Sigmoid colon (tissue), 7 donors: Measurements from ENCODE around the gene WDR83. TPM values are rescaled to one million over a fixed set of nuclear protein-coding genes. Genes with fewer than 3 reads are reported as not detected.

Source experiments
- DNase-seq: peaks from one replicate; pipeline ENCODE4 v3.0.0-alpha.2; 2019
- H3K27ac ChIP-seq, 4 donors: fragments of 200-600 bp; sonication (generic); one replicate each; pipeline ENCODE4 v1.5.1; 2016 to 2019; ENCODE audit warnings: mild to moderate bottlenecking in 1 of 4
- H3K27me3 ChIP-seq, 3 donors: fragments of 200-600 bp; sonication (generic); one replicate each; pipeline ENCODE4 v1.5.1; 2019; ENCODE audit warnings: mild to moderate bottlenecking in 1 of 3
- H3K36me3 ChIP-seq, 4 donors: fragments of 200-600 bp; sonication (generic); one replicate each; pipeline ENCODE4 v1.5.1; 2016 to 2019
- H3K4me1 ChIP-seq, 4 donors: fragments of 200-600 bp; sonication (generic); one replicate each; pipeline ENCODE4 v1.5.1; 2017 to 2019
- H3K4me3 ChIP-seq, 4 donors: fragments of 200-600 bp; sonication (generic); one replicate each; pipeline ENCODE4 v1.5.1; 2017 to 2019; ENCODE audit warnings: mild to moderate bottlenecking in 2 of 4, moderate library complexity in 1 of 4
- H3K9me3 ChIP-seq, 4 donors: fragments of 200-600 bp in 3 of 4; sonication (generic) in 3 of 4; one replicate each; pipeline versions ENCODE4 v1.5.1 to v1.6.1; 2013 to 2019
- EP300 ChIP-seq, 4 donors: sonication (generic); formaldehyde crosslinking; IDR thresholded peaks; one replicate each; pipeline ENCODE4 v1.6.1; 2017; ENCODE audit warnings: antibody characterized with exemption in 4 of 4
- POLR2A ChIP-seq, 2 donors: fragments of 450-650 bp; IDR thresholded peaks; one replicate each; pipeline ENCODE4 v1.6.1; 2016; ENCODE audit warnings: antibody characterized with exemption in 2 of 2, mild to moderate bottlenecking in 2 of 2, moderate library complexity in 2 of 2
- POLR2AphosphoS5 ChIP-seq, 4 donors: sonication (generic); formaldehyde crosslinking; IDR thresholded peaks; one replicate each; pipeline ENCODE4 v1.6.1; 2017; ENCODE audit warnings: antibody characterized with exemption in 4 of 4
- WGBS, 2 donors: extraction: QIAGEN DNeasy Blood & Tissue Kit; methylation state at CpG; one replicate each; pipeline ENCODE4 v1.1.7; 2013; 5-methylcytosine and 5-hydroxymethylcytosine counted together
- intact Hi-C: fragments of 100-400 bp; cut with DNase I; formaldehyde crosslinking; loops from one replicate; pipeline ENCODE4 v1.15.1; 2023
- polyA plus RNA-seq, 3 donors: library from polyadenylated mRNA; stranded (reverse); fragments of 200-250 nt; gene quantifications; one replicate each; pipeline ENCODE4 v1.2.3, GENCODE V29; 2013
- total RNA-seq, 4 donors: library from RNA; depleted of rRNA; stranded (reverse); fragments of >200 nt; gene quantifications; one replicate each; pipeline ENCODE4 v1.1.0, GENCODE V29; 2016
- TF ChIP-seq, protein P1 (sequence below), 4 experiments: fragments of 450-650 bp in 3 of 4; fragments of 200-600 bp in 1 of 4; IDR thresholded peaks; one replicate each; pipeline ENCODE4 v1.5.1; 2016 to 2019; ENCODE audit warnings: antibody characterized with exemption in 4 of 4, mild to moderate bottlenecking in 3 of 4, moderate library complexity in 2 of 4
- donor health status: healthy with polysubstance abuse.
- donor health status: Bipolar disorder and iron deficiency.
- donor health status: healthy.

Gene WDR83
- total and polyA plus RNA-seq, 7 donors: 7.8 to 13.4 (median 11.0) TPM

DNA sequence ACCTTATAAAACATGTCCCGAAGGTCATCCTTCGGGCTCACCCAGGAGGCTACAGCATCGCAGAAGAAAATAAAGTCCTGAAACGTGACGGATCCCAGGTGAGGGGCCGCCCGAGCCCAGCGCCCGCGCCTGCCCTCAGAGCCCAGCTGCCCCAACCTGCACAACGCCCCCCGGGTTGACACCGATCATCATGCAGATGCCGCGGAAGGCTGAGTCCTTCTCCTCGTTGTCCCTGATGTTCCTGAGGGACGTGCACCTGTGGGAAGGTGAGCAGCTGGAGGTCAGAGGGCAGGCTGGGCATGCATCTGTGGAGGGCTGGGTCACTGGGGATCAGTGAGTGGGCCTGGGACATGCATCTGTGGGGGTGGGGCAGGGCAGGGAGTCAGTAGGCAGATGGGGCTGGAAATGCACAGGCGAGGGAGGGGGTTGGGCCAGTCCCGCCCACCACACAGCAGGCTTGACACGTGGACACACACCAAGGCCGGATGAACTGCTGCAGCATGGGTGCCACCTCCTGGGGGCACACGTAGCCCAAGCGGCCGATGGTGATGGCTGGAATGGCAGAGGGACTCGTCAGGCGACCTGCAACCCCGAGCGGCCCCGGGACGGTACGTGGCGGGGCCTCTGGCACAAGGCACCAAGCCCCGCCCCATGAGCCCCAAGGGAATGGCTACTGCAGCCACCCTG is 35.1 kb downstream of the WDR83 start:
- Histone ChIP-seq H3K4me3 (no peak overlapping the region), H3K27ac (no peak overlapping the region), H3K36me3 (peaks cover 56 to 82% (median 68%) of the 10 kb centered on the region in 4 donors), H3K27me3 (no peaks in the 10 kb centered on the region), H3K4me1 (peaks cover 0 to 7% (median 5%) of the 10 kb centered on the region in 4 donors), H3K9me3 (no peaks in the 10 kb centered on the region)
- intact Hi-C loops: no loop called here
- no peak for DNase-seq
- WGBS, 2 donors: 92 to 93% methylated on average over 33 of the region's 33 CpGs
- TF ChIP-seq EP300 (IDR thresholded peaks at IDR 0.05): no peak

DNA sequence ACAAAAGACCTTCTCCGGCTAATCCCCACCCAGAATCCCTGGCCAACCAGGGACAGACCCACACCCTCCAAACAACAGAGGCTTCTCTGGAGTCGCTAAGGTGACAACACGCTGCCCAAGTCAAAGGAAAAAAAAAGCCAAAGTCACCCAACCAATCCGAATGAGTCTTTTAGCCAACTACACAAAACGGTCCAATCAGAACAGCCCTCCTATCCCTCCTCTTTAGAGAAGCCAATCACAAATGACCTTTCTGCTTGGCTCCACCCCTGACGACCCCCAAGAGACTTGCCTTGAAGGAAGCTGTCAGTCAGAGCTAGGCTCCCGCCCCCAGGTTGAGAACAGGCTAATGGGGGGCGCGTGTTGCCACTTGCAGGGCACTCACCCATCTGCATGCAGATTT is 36.4 kb downstream of the WDR83 start:
- Histone ChIP-seq H3K27ac (no peak overlapping the region), H3K36me3 (peaks cover 62 to 95% (median 74%) of the 10 kb centered on the region in 4 donors), H3K9me3 (no peaks in the 10 kb centered on the region), H3K4me1 (no peaks in the 10 kb centered on the region), H3K27me3 (no peaks in the 10 kb centered on the region), H3K4me3 (no peak overlapping the region)
- intact Hi-C loops: no loop called here
- no peak for DNase-seq
- TF ChIP-seq, protein P1, sequence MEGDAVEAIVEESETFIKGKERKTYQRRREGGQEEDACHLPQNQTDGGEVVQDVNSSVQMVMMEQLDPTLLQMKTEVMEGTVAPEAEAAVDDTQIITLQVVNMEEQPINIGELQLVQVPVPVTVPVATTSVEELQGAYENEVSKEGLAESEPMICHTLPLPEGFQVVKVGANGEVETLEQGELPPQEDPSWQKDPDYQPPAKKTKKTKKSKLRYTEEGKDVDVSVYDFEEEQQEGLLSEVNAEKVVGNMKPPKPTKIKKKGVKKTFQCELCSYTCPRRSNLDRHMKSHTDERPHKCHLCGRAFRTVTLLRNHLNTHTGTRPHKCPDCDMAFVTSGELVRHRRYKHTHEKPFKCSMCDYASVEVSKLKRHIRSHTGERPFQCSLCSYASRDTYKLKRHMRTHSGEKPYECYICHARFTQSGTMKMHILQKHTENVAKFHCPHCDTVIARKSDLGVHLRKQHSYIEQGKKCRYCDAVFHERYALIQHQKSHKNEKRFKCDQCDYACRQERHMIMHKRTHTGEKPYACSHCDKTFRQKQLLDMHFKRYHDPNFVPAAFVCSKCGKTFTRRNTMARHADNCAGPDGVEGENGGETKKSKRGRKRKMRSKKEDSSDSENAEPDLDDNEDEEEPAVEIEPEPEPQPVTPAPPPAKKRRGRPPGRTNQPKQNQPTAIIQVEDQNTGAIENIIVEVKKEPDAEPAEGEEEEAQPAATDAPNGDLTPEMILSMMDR (IDR thresholded peaks at IDR 0.05): no peak
- TF ChIP-seq POLR2A (IDR thresholded peaks at IDR 0.05): no peak
- WGBS, 2 donors: 74 to 87% methylated on average over 9 of the region's 9 CpGs

DNA sequence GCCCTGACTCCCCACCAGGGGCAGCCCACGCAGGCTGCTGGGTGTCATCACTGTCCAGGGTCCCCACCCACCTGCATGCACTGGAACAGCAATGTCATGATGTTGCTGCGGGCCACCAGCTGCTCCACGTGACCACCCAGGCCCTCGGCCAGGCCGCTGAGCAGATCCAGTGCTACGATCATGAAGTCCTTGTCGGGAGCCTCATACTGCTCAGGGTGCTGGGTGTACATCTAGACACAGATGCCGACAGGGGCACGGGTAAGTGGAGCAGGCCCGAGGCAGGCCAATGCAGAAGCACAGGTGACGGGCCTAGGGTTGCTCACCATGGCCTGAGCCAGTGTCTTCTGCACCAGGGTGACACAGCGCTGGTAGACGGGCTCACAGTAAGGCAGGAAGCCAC is 38.6 kb downstream of the WDR83 start:
- H3K9me3 ChIP-seq: no peaks in the 10 kb centered on the region

DNA sequence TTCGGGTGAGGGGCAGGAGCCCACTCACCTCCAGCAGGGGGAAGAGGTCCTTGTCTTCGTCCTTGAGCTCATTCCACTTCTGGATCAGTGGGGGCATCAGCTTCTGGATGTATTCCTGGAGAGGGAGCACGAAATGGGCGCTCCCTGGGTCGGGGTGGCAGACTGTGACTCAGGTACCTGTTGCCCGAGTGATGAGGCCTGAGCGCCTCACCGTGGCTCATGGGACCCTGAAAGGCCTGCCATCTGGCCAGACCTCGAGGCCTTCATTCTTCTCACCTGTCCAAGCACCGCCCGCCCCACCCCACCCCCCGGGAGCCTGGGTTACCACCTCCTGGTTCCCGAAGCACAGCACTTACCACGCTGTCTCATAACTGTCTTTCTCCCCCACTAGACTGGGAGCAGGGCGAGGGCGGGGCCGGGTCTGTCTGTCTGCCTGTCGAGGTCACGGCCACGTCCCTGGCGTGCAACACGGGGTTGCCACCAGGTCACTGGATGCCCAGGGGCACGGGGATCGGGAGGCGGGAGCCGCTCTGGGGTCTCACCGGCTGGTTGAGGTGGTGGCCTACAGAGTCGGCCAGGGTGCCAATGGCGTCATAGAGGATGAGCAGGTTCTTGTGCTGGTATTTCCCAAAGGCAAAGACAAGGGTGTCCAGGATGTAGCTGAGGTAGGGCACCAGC is 39.2 kb downstream of the WDR83 start:
- no peak for DNase-seq
- Histone ChIP-seq H3K4me3 (no peak overlapping the region), H3K36me3 (peaks cover 80 to 100% (median 85%) of the 10 kb centered on the region in 4 donors), H3K9me3 (no peaks in the 10 kb centered on the region), H3K27me3 (no peaks in the 10 kb centered on the region), H3K27ac (no peak overlapping the region), H3K4me1 (no peaks in the 10 kb centered on the region)
- intact Hi-C loops: no loop called here
- TF ChIP-seq, protein P1 (IDR thresholded peaks at IDR 0.05): no peak
- no peak for TF ChIP-seq POLR2A (IDR thresholded peaks at IDR 0.05)
- 94 to 95% methylated on average over 29 of the region's 29 CpGs for WGBS, 2 donors

More for the DNA sequence above, 38.6 kb downstream of the WDR83 start:
- peaks cover 79 to 100% (median 81%) of the 10 kb centered on the region in 4 donors for H3K36me3 ChIP-seq
- WGBS, 2 donors: 96 to 97% methylated on average over 13 of the region's 13 CpGs
- no peaks in the 10 kb centered on the region for H3K27me3 ChIP-seq
- intact Hi-C loops: no loop called here
- no peaks in the 10 kb centered on the region for H3K4me1 ChIP-seq
- no peak for DNase-seq
- no peak overlapping the region for H3K4me3 ChIP-seq
- TF ChIP-seq POLR2AphosphoS5 (IDR thresholded peaks at IDR 0.05) (no peak), EP300 (IDR thresholded peaks at IDR 0.05) (no peak), POLR2A (IDR thresholded peaks at IDR 0.05) (no peak)
- TF ChIP-seq, protein P1 (IDR thresholded peaks at IDR 0.05): no peak
- no peak overlapping the region for H3K27ac ChIP-seq

DNA sequence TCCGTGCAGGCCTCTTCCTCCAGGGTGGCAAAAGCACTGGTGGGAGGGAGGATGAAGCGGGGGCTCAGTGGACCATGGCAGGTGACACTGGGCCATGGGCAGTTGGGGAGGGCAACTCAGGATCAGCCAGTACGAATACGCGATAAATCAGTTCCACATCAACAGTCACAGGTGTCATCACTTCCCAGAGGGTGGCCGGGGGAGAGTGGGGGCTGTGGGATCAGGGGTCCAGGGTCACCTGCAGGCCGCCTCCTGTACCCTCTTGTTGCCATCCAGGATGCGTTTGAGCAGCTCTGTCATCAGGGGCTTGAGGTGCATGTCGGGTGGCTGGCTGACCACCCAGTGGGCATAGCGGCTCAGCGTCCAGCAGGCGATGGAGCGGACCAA is 39.7 kb downstream of the WDR83 start:
- no peak overlapping the region for H3K27ac ChIP-seq
- no peak overlapping the region for H3K4me3 ChIP-seq
- DNase-seq: no peak
- H3K36me3 ChIP-seq: peaks cover 80 to 100% (median 83%) of the 10 kb centered on the region in 4 donors
- intact Hi-C loops: no loop called here
- no peaks in the 10 kb centered on the region for H3K9me3 ChIP-seq
- no peaks in the 10 kb centered on the region for H3K4me1 ChIP-seq
- no peaks in the 10 kb centered on the region for H3K27me3 ChIP-seq
- 96 to 97% methylated on average over 13 of the region's 13 CpGs for WGBS, 2 donors
- TF ChIP-seq EP300 (IDR thresholded peaks at IDR 0.05): no peak
- TF ChIP-seq, protein P1 (IDR thresholded peaks at IDR 0.05): no peak
- TF ChIP-seq POLR2A (IDR thresholded peaks at IDR 0.05): no peak
- no peak for TF ChIP-seq POLR2AphosphoS5 (IDR thresholded peaks at IDR 0.05)
